Endodermal cell (in vitro differentiated cells): ENCODE data around the gene FBXO46. TPM values are rescaled to one million over a fixed set of nuclear protein-coding genes. Genes with fewer than 3 reads are reported as not detected.

Source experiments
- DNase-seq: peaks from one replicate; pipeline ENCODE4 v3.0.0-alpha.2; 2017
- H3K27ac ChIP-seq: 2 replicates; pipeline ENCODE4 v1.5.1; 2013; ENCODE audit warnings: mild to moderate bottlenecking, low read depth, low read length, moderate library complexity
- H3K27me3 ChIP-seq: 2 replicates; pipeline ENCODE4 v1.6.1; 2013; ENCODE audit warnings: mild to moderate bottlenecking, low read length, moderate library complexity; ENCODE audit not compliant: insufficient read depth, control insufficient read depth, poor library complexity, severe bottlenecking
- H3K36me3 ChIP-seq: 2 replicates; pipeline ENCODE4 v1.7.0; 2013; ENCODE audit warnings: mild to moderate bottlenecking, low read length, moderate library complexity; ENCODE audit not compliant: control insufficient read depth, insufficient read depth
- H3K4me1 ChIP-seq: one replicate; pipeline ENCODE4 v1.7.0; 2013; ENCODE audit warnings: low read length; ENCODE audit not compliant: control insufficient read depth, insufficient read depth
- H3K4me3 ChIP-seq: 2 replicates; pipeline ENCODE4 v1.5.1; 2013; ENCODE audit warnings: mild to moderate bottlenecking, low read length, moderate library complexity
- H3K9ac ChIP-seq: 2 replicates; pipeline ENCODE4 v1.6.1; 2013; ENCODE audit warnings: mild to moderate bottlenecking, low read length, moderate library complexity; ENCODE audit not compliant: poor library complexity, severe bottlenecking; ENCODE audit errors: extremely low read depth
- H3K9me3 ChIP-seq: 2 replicates; pipeline ENCODE4 v1.6.1; 2013; ENCODE audit warnings: mild to moderate bottlenecking, low read length, moderate library complexity; ENCODE audit not compliant: control insufficient read depth
- H3K27ac Mint-ChIP-seq: 2 replicates; pipeline ENCODE4 v1.8.0; 2020; ENCODE audit warnings: mixed read lengths
- H3K27me3 Mint-ChIP-seq: 2 replicates; pipeline ENCODE4 v1.8.0; 2021; ENCODE audit warnings: mild to moderate bottlenecking, mixed read lengths; ENCODE audit not compliant: insufficient read depth
- H3K36me3 Mint-ChIP-seq: 2 replicates; pipeline ENCODE4 v1.8.0; 2020; ENCODE audit warnings: low read depth, mixed read lengths
- H3K4me1 Mint-ChIP-seq: 2 replicates; pipeline ENCODE4 v1.8.0; 2020; ENCODE audit warnings: mixed read lengths
- H3K4me3 Mint-ChIP-seq: 2 replicates; pipeline ENCODE4 v1.8.0; 2020; ENCODE audit warnings: mild to moderate bottlenecking, moderate library complexity, mixed read lengths
- H3K9me3 Mint-ChIP-seq: 2 replicates; pipeline ENCODE4 v1.8.0; 2020; ENCODE audit warnings: mild to moderate bottlenecking, mixed read lengths
- WGBS, 2 experiments: methylation state at CpG; one replicate each; pipeline versions ENCODE4 v1.1.5 to v1.1.7; 2013; ENCODE audit warnings: missing lambda C conversion rate in 2 of 2, mixed read lengths in 1 of 2; ENCODE audit not compliant: insufficient coverage in 1 of 2, insufficient read length in 1 of 2; 5-methylcytosine and 5-hydroxymethylcytosine counted together
- total RNA-seq, 2 donors: library from RNA; stranded (reverse); fragmentation: NEBNext Ultra II Directional in 1 of 2; extraction: Animal tissue kit (Norgen Biotek cat#: 25700) in 1 of 2; gene quantifications; 2 replicates in 1 of 2; 3 replicates in 1 of 2; pipeline ENCODE4 v1.2.1, GENCODE V29; 2021
- TF ChIP-seq, protein P1 (sequence below): fragments of 200-600 bp; sonication (generic); conservative IDR thresholded peaks from 2 replicates; pipeline ENCODE4 v1.5.0; 2021; ENCODE audit warnings: antibody characterized with exemption, mild to moderate bottlenecking

The FBXO46 gene
- total RNA-seq, 2 donors from 2014 or later, result 36.5 to 42.8 TPM

- H3K4me1 ChIP-seq, result peaks cover 11% of the 10 kb centered on the region
- Mint-ChIP-seq H3K36me3 (peaks cover 35% of the 10 kb centered on the region), H3K9me3 (no peaks in the 10 kb centered on the region), H3K4me1 (peaks cover 9% of the 10 kb centered on the region), H3K27me3 (peaks cover 6% of the 10 kb centered on the region), H3K27ac (peak overlapping the region; percentile 75), H3K4me3 (peak overlapping the region; percentile 50)
- peaks cover 21% of the 10 kb centered on the region for H3K36me3 ChIP-seq
- H3K4me3 ChIP-seq, result peak overlapping the region; percentile 63
- H3K9me3 ChIP-seq, result no peaks in the 10 kb centered on the region
- no peak overlapping the region for H3K9ac ChIP-seq
- DNase-seq, result peak; percentile 100
- 4 to 9% methylated on average over 21 to 48 of the region's 48 CpGs for WGBS, 2 experiments
- no peak overlapping the region for H3K27ac ChIP-seq
- no peaks in the 10 kb centered on the region for H3K27me3 ChIP-seq
- TF ChIP-seq, protein P1, sequence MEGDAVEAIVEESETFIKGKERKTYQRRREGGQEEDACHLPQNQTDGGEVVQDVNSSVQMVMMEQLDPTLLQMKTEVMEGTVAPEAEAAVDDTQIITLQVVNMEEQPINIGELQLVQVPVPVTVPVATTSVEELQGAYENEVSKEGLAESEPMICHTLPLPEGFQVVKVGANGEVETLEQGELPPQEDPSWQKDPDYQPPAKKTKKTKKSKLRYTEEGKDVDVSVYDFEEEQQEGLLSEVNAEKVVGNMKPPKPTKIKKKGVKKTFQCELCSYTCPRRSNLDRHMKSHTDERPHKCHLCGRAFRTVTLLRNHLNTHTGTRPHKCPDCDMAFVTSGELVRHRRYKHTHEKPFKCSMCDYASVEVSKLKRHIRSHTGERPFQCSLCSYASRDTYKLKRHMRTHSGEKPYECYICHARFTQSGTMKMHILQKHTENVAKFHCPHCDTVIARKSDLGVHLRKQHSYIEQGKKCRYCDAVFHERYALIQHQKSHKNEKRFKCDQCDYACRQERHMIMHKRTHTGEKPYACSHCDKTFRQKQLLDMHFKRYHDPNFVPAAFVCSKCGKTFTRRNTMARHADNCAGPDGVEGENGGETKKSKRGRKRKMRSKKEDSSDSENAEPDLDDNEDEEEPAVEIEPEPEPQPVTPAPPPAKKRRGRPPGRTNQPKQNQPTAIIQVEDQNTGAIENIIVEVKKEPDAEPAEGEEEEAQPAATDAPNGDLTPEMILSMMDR, result peak; percentile 90
Observed at GRCh38 chr19:45779231-45780145, 48.8 kb upstream of the FBXO46 start.

DNA sequence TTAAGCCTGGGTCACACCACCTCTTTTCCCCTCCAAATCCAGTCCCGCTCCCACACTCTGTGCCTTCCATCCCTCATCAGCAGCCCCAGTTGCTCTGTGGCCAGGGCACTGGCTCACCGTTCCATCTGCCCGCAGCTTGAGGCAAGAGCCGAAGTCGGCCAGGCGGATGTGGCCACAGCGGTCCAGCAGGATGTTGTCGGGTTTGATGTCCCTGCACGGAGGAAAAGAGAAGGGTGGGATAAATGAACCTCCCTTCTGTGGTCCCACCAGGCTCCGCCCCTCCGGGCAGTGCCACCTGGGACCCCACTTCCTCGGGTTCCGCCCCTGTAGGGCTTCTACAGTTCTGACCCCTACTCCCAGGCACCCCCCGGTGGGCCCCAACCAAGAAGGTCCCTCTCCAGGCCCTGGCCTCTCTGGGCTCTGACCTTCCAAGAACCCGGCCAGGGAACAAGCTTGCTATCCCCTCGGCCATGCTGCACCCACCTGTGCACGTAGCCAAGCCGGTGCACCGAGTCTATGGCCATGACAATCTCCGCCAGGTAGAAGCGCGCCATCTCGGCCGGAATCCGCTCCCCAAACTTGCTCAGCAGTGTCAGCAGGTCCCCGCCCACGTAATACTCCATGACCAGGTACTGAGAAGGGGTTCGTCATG is 47.4 kb upstream of the FBXO46 start:
- H3K27me3 ChIP-seq, result no peaks in the 10 kb centered on the region
- peaks cover 11% of the 10 kb centered on the region for H3K4me1 ChIP-seq
- H3K27ac ChIP-seq, result no peak overlapping the region
- TF ChIP-seq, protein P1, result no peak
- no peak overlapping the region for H3K4me3 ChIP-seq
- no peak overlapping the region for H3K9ac ChIP-seq
- Mint-ChIP-seq H3K4me3 (no peak overlapping the region), H3K27me3 (peaks cover 6% of the 10 kb centered on the region), H3K9me3 (no peaks in the 10 kb centered on the region), H3K27ac (no peak overlapping the region), H3K4me1 (peaks cover 9% of the 10 kb centered on the region), H3K36me3 (peaks cover 42% of the 10 kb centered on the region)
- H3K36me3 ChIP-seq, result peaks cover 25% of the 10 kb centered on the region
- 95% methylated on average over 17 to 28 of the region's 28 CpGs for WGBS, 2 experiments
- H3K9me3 ChIP-seq, result no peaks in the 10 kb centered on the region
- no peak for DNase-seq

DNA sequence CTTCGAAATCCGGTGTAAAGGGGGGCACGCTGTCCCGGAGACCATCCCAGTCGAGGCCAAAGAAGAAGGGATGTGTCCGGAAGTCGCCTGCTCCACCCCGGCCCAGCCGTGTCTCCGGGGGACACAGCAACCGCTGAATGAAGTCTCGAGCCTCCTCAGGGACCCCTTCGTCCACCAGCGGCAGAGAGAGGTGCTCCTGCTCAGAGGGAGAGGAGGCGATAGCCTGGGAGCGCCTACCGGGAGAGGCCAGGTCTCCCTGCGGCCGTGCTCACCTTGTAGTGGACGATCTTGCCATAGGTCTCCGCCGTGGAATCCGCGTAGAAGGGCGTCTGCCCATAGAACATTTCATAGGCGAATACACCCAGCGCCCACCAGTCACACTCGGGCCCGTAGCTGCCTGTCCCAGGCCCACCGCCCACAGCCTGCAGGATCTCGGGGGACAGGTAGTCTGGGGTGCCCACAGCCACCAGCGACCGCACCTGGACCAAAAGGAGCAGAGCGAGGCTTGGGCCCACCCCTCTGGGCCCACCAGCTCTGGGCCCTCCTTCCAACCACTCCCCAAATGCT is 46.8 kb upstream of the FBXO46 start:
- H3K4me1 ChIP-seq, result peaks cover 11% of the 10 kb centered on the region
- peaks cover 25% of the 10 kb centered on the region for H3K36me3 ChIP-seq
- no peak overlapping the region for H3K4me3 ChIP-seq
- Mint-ChIP-seq H3K27ac (no peak overlapping the region), H3K27me3 (peaks cover 6% of the 10 kb centered on the region), H3K36me3 (peaks cover 43% of the 10 kb centered on the region), H3K9me3 (no peaks in the 10 kb centered on the region), H3K4me1 (peaks cover 9% of the 10 kb centered on the region), H3K4me3 (no peak overlapping the region)
- no peak overlapping the region for H3K27ac ChIP-seq
- no peaks in the 10 kb centered on the region for H3K9me3 ChIP-seq
- H3K9ac ChIP-seq, result no peak overlapping the region
- H3K27me3 ChIP-seq, result no peaks in the 10 kb centered on the region
- WGBS, 2 experiments, result 94 to 95% methylated on average over 20 to 34 of the region's 34 CpGs
- DNase-seq, result no peak
- TF ChIP-seq, protein P1, result no peak
